GM23338 (cell line): ENCODE data around the gene NAALADL2. TPM values are rescaled to one million over a fixed set of nuclear protein-coding genes. Genes with fewer than 3 reads are reported as not detected.
A peak's percentile ranks its signal among the peaks of the same experiment; 100 is the strongest.

Source experiments
- ATAC-seq: fragments of 200-7000 bp; cut with Tn5 transposase; 3 replicates; pipeline ENCODE4 v1.9.1; 2020
- DNase-seq: peaks from one replicate; pipeline ENCODE4 v3.0.0-alpha.2; 2015; ENCODE audit warnings: low spot score
- H2AFZ ChIP-seq: fragments of 200-600 bp; sonication (generic); 2 replicates; pipeline ENCODE4 v1.8.0; 2016; ENCODE audit warnings: antibody characterized with exemption, mild to moderate bottlenecking, moderate library complexity
- H3F3A ChIP-seq: fragments of 200-600 bp; sonication (generic); replicated peaks from 2 replicates; pipeline ENCODE4 v1.8.0; 2017; ENCODE audit warnings: antibody characterized with exemption, mixed run types, low read depth
- H3K27ac ChIP-seq: fragments of 200-600 bp; sonication (generic); 2 replicates; pipeline ENCODE4 v1.6.1; 2016; ENCODE audit warnings: low read depth
- H3K27me3 ChIP-seq: fragments of 200-600 bp; sonication (generic); 2 replicates; pipeline ENCODE4 v1.8.0; 2016; ENCODE audit warnings: mild to moderate bottlenecking, mixed run types, moderate library complexity; ENCODE audit not compliant: insufficient read depth
- H3K36me3 ChIP-seq: fragments of 200-600 bp; sonication (generic); 2 replicates; pipeline ENCODE4 v1.8.0; 2016; ENCODE audit warnings: mild to moderate bottlenecking; ENCODE audit not compliant: insufficient read depth
- H3K4me1 ChIP-seq: fragments of 200-600 bp; sonication (generic); 2 replicates; pipeline ENCODE4 v1.8.0; 2016; ENCODE audit warnings: mild to moderate bottlenecking, moderate library complexity; ENCODE audit not compliant: insufficient read depth
- H3K4me2 ChIP-seq: fragments of 200-600 bp; sonication (generic); 2 replicates; pipeline ENCODE4 v1.7.1; 2017; ENCODE audit warnings: mixed run types
- H3K4me3 ChIP-seq: fragments of 200-600 bp; sonication (generic); 2 replicates; pipeline ENCODE4 v1.6.1; 2016; ENCODE audit warnings: mixed run types
- H3K79me2 ChIP-seq: fragments of 200-600 bp; sonication (generic); replicated peaks from 2 replicates; pipeline ENCODE4 v1.8.0; 2017; ENCODE audit warnings: mild to moderate bottlenecking; ENCODE audit not compliant: insufficient read depth
- H3K9me2 ChIP-seq: fragments of 200-600 bp; sonication (generic); 2 replicates; pipeline ENCODE4 v1.8.0; 2017; ENCODE audit not compliant: insufficient read depth
- H4K20me1 ChIP-seq: fragments of 200-600 bp; sonication (generic); replicated peaks from 2 replicates; pipeline ENCODE4 v1.8.0; 2017; ENCODE audit warnings: mild to moderate bottlenecking; ENCODE audit not compliant: insufficient read depth
- H3K27ac Mint-ChIP-seq: 2 replicates; pipeline ENCODE4 v1.8.0; 2020; ENCODE audit warnings: inconsistent platforms, mild to moderate bottlenecking, moderate library complexity, mixed read lengths
- H3K27me3 Mint-ChIP-seq: 3 replicates; pipeline ENCODE4 v1.8.0; 2022; ENCODE audit warnings: low read depth, mild to moderate bottlenecking, moderate library complexity, mixed read lengths, inconsistent platforms; ENCODE audit not compliant: insufficient read depth, poor library complexity
- H3K36me3 Mint-ChIP-seq: 3 replicates; pipeline ENCODE4 v1.8.0; 2021; ENCODE audit warnings: low read depth, mild to moderate bottlenecking, inconsistent platforms, moderate library complexity, mixed read lengths
- H3K4me1 Mint-ChIP-seq: 3 replicates; pipeline ENCODE4 v1.8.0; 2020; ENCODE audit warnings: mild to moderate bottlenecking, inconsistent platforms, mixed read lengths
- H3K4me3 Mint-ChIP-seq: 3 replicates; pipeline ENCODE4 v1.8.0; 2021; ENCODE audit warnings: moderate library complexity, mild to moderate bottlenecking, inconsistent platforms, mixed read lengths
- H3K9me3 Mint-ChIP-seq: 3 replicates; pipeline ENCODE4 v1.8.0; 2020; ENCODE audit warnings: moderate library complexity, mild to moderate bottlenecking, inconsistent platforms, mixed read lengths
- CTCF ChIP-seq, 2 experiments: fragments of 200-600 bp in 1 of 2; sonication (generic) in 1 of 2; conservative IDR thresholded peaks; 2 replicates each; pipeline versions ENCODE4 v1.5.1 to v1.6.1; 2016 to 2017; ENCODE audit warnings: antibody characterized with exemption in 2 of 2, low read depth in 2 of 2, mild to moderate bottlenecking in 2 of 2, moderate library complexity in 1 of 2
- ETS1 ChIP-seq: IDR thresholded peaks from 2 replicates; pipeline ENCODE4 v1.6.1; 2016; ENCODE audit warnings: antibody characterized with exemption
- EZH2 ChIP-seq: fragments of 200-600 bp; sonication (generic); IDR thresholded peaks from one replicate; pipeline ENCODE4 v1.8.0; 2017; ENCODE audit warnings: antibody characterized with exemption, mild to moderate bottlenecking, low read depth; ENCODE audit not compliant: unreplicated experiment
- EZH2phosphoT487 ChIP-seq: fragments of 200-600 bp; sonication (generic); IDR thresholded peaks from one replicate; pipeline ENCODE4 v1.8.1; 2018; ENCODE audit warnings: antibody characterized with exemption; ENCODE audit not compliant: unreplicated experiment
- JUNB ChIP-seq: IDR thresholded peaks from one replicate; pipeline ENCODE4 v1.6.1; 2016; ENCODE audit warnings: antibody characterized with exemption; ENCODE audit not compliant: unreplicated experiment
- POLR2AphosphoS5 ChIP-seq: IDR thresholded peaks from 2 replicates; pipeline ENCODE4 v1.6.1; 2016; ENCODE audit warnings: antibody characterized with exemption, low read depth
- ZNF331 ChIP-seq: fragments of 250-450 bp; sonication (Bioruptor Pico); IDR thresholded peaks from 2 replicates; pipeline ENCODE4 v1.5.0; 2020; ENCODE audit warnings: low read depth, mild to moderate bottlenecking, moderate library complexity
- ZNF462 ChIP-seq: fragments of 250-450 bp; sonication (Bioruptor Pico); IDR thresholded peaks from 2 replicates; pipeline ENCODE4 v1.5.0; 2020; ENCODE audit warnings: mild to moderate bottlenecking, moderate library complexity
- polyA plus RNA-seq: library from polyadenylated mRNA; unstranded; fragments of >200 nt; fragmentation: Nextera tagmentation; extraction: Ambion mirVana; gene quantifications from 2 replicates; pipeline ENCODE4 v1.2.1, GENCODE V29; 2016
- total RNA-seq: library from RNA; depleted of rRNA; stranded (reverse); fragments of >200 nt; shearing (Covaris generic); gene quantifications from 2 replicates; pipeline ENCODE4 v1.2.3, GENCODE V29; 2014

NAALADL2 gene
- total and polyA plus RNA-seq, 2 experiments from 2014 or later: 1.6 to 2.6 TPM

- TF ChIP-seq ZNF462 (CRISPR knock-in tag) (no peak), ZNF331 (CRISPR knock-in tag) (no peak), ETS1 (no peak), CTCF (conservative IDR thresholded peaks at IDR 0.05; ENCODE audit: low read depth in 2 of 2) (no peak), EZH2 (no peak), POLR2AphosphoS5 (no peak), EZH2phosphoT487 (no peak), JUNB (no peak)
- Histone ChIP-seq H3K4me1 (peaks cover 14% of the 10 kb centered on the region), H3K4me2 (no peak overlapping the region), H3K27me3 (no peaks in the 10 kb centered on the region), H2AFZ (peak overlapping the region; percentile 52; the same call in 1 of the 2 replicates), H3F3A (no peaks in the 10 kb centered on the region), H3K79me2 (no peaks in the 10 kb centered on the region), H3K4me3 (no peak overlapping the region), H3K27ac (no peak overlapping the region), H3K36me3 (no peaks in the 10 kb centered on the region), H3K9me2 (no peaks in the 10 kb centered on the region), H4K20me1 (no peaks in the 10 kb centered on the region)
- Mint-ChIP-seq H3K9me3 (no peaks in the 10 kb centered on the region), H3K27me3 (no peaks in the 10 kb centered on the region), H3K4me3 (no peak overlapping the region), H3K4me1 (peaks cover 9% of the 10 kb centered on the region; the same call in 2 of the 3 replicates), H3K27ac (peak overlapping the region; percentile 35; the same call in 1 of the 2 replicates), H3K36me3 (no peaks in the 10 kb centered on the region)
- DNase-seq: no peak
- ATAC-seq: no peak
Measured at GRCh38 chr3:175805825-175806224, 946.7 kb downstream of the NAALADL2 start.
